ENCODE measurements around the gene SLC25A3. TPM values are rescaled to one million over a fixed set of nuclear protein-coding genes. Genes with fewer than 3 reads are reported as not detected.

Gene SLC25A3
- polyA plus RNA-seq, 3 donors from 2014 or later, result 238 to 406 (median 286) TPM

GRCh38 chr12:98651328-98651727, 57.8 kb downstream of the SLC25A3 start:
- DNase-seq, result no peak
- H3K9me3 Mint-ChIP-seq, result no peaks in the 10 kb centered on the region
- no peak overlapping the region for H3K27ac Mint-ChIP-seq
- H3K4me3 Mint-ChIP-seq, result no peak overlapping the region
- peaks cover 7 to 14% (median 11%) of the 10 kb centered on the region in 3 donors for H3K36me3 Mint-ChIP-seq
- H3K27me3 Mint-ChIP-seq (ENCODE audit: low read depth in 3 of 3), result no peaks in the 10 kb centered on the region
- peaks cover 12 to 33% of the 10 kb centered on the region in 2 donors for H3K4me1 Mint-ChIP-seq

- DNase-seq, result peak; percentile 38 to 58 (median 47)
- no peaks in the 10 kb centered on the region for H3K27me3 Mint-ChIP-seq (ENCODE audit: low read depth in 3 of 3)
- H3K4me3 Mint-ChIP-seq, result no peak overlapping the region
- H3K4me1 Mint-ChIP-seq, result peaks cover 0 to 10% of the 10 kb centered on the region in 2 donors
- no peaks in the 10 kb centered on the region for H3K9me3 Mint-ChIP-seq
- peaks cover 10 to 28% (median 14%) of the 10 kb centered on the region in 3 donors for H3K36me3 Mint-ChIP-seq
- peak overlapping the region in 1 of 6 donors; percentile 81 for H3K27ac Mint-ChIP-seq
Measured at GRCh38 chr12:98653866-98654493, 60.5 kb downstream of the SLC25A3 start.

Other genes with a start within 250 kb of the SLC25A3 start
- gene TMPO, start 78.1 kb upstream of the SLC25A3 start, polyA plus RNA-seq, result 10 to 100 TPM; 25.6 to 43.7 (median 35.9) TPM
- gene IKBIP, start 51.1 kb downstream of the SLC25A3 start, polyA plus RNA-seq, result 10 to 100 TPM in 1 of 3 donors, 1 to 10 TPM in 2; 6.7 to 13.5 (median 6.9) TPM
- 10 to 100 TPM in 1 of 3 donors, 1 to 10 TPM in 2; 5.5 to 12.6 (median 7.3) TPM for gene APAF1, start 51.6 kb downstream of the SLC25A3 start, polyA plus RNA-seq